SIG-M5 (cell line): ENCODE data around the gene CCHCR1.

Experiments used
- DNase-seq: peaks from one replicate; lab custom pipeline; 2025; lab: John Stamatoyannopoulos, UW

Gene CCHCR1

DNA sequence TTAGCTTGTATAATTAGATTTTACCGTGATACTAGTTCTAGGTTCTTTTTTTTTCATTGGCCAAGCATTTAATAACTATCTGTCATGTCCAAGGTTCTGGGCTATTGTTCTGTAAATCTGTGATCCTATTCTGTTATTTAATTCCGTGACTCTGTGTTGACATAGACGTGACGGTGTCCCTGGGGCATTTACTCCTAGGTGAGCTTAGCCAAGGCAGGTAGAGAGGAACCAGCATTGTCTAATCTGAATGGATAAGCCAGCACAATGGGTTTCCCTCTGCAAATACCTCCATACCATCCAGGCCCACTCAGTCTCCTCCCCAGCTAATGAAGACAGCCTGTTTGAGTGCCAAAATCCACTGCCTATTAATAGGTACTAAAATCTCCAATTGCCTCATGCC lies 28.5 kb downstream of the CCHCR1 start:
- DNase-seq: no peak

DNA sequence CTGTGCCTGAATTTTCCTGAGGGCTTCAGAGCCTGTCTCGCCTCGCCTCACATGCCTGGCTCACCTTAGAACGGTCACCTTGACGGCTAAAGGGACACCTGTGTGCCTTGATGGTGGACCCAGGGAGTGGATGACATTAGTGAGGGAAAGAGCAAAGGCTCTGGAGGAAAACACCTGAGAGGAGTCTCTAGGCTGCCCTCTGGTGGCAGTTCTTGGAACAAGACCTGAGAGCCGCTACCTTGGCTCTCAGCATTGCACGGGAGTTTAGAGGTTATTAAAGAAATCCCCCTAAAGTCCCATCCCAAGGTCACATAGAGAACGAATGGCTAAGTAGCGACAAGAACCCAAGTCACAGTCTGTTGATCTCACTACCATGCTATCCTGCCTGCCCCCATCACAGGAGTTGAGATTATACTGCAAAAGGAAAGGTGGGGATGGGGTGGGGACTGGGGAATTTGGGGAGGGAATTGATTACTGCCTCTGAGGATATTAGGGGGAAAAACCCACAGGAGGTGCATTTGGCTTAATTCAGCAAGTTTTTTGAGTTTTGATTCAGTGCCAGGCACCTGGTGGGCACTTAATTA lies 29.4 kb downstream of the CCHCR1 start:
- no peak for DNase-seq

DNA sequence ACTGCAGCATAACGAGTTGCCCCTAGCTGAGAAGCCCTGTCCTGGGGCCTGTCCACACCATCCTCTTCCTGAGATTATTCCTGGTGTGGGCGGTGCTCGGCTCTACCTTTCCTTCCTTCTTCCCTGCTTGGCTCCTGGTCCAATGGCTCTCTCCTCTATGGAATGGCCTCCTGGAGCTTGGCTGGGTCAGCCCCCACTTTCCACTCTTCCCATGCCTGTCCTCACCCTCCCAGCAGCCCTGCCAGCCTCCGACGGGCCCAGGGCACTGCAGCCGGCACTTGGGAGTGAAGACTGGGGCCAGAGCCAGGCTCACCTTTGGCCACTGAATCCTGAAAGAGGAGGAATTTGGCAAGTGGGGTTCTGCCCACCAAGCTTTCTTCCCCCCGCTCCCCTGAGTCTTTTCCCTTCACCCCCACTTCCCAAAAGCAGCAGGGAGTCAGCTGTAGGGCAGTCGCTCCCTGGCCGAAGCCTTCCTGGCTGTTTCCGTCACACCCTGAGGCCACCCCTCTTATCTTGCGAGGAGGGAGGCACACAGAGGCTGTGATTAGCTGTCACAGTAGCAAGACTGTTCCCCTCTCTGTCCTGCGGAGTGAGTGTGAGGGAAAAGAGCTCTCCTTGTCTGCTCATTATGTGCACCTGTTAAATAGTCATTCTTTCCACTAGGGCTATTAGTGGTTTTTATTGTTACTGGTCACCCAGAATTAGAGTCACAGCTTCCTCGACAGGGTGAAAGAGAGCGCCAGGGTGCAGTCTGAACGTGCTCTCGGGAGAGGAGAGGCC lies 31.0 kb downstream of the CCHCR1 start:
- no peak for DNase-seq

DNA sequence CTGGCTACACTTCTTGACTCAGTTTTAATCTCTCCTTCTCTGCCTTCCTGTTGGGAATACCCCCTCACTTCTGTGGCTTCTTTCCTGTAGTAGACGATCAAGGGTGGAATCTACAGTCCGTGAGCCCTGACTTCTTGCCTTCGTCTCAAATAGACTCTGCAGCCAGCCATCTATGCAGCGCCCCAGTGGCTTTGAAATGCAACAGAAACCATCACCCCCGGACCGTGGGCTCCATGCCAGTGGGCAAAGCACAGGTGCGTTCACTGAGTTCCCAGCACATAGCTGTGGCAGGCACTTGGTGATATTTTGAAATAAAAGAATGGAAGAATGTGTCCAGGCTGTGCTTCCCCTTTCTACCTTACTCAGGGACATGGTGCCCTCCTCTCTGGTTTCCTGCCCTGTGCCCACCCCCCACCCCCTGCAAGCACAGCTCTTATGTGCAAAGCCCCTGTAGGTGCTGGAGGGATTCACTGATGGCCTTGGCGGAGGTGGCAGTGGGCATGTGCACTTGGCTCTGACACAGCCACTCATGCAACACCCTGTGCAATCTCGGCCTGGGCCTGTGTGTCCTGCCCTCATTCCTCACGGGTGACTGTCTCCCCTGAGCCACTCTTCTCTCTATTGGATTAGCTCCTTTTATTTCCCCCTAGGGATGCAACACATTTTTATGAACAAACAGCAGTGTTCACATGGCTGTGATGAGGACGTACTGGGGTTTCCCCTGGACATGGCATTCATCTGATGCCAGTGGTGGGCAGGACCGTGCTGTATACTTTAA lies 31.8 kb downstream of the CCHCR1 start:
- no peak for DNase-seq

DNA sequence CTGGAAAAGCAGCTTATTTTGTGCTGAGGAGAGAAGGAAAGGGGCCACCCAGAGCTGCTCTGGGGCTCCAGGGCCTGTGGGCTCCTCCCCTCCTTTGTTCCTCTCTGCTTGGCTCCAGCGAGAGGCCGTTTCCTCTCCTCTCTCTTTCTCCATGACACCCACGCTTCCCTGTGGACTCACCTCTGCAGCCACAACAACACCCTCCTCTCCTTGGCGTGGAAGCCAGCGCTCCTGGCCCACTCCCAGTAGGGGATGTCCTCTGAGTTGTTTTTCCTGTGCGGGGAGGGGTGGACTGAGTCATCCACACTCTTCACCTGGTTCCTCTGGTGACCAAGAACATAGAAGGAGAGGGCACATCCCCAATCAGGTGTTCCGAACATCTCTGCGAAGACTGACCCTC lies 32.4 kb downstream of the CCHCR1 start:
- DNase-seq: no peak

DNA sequence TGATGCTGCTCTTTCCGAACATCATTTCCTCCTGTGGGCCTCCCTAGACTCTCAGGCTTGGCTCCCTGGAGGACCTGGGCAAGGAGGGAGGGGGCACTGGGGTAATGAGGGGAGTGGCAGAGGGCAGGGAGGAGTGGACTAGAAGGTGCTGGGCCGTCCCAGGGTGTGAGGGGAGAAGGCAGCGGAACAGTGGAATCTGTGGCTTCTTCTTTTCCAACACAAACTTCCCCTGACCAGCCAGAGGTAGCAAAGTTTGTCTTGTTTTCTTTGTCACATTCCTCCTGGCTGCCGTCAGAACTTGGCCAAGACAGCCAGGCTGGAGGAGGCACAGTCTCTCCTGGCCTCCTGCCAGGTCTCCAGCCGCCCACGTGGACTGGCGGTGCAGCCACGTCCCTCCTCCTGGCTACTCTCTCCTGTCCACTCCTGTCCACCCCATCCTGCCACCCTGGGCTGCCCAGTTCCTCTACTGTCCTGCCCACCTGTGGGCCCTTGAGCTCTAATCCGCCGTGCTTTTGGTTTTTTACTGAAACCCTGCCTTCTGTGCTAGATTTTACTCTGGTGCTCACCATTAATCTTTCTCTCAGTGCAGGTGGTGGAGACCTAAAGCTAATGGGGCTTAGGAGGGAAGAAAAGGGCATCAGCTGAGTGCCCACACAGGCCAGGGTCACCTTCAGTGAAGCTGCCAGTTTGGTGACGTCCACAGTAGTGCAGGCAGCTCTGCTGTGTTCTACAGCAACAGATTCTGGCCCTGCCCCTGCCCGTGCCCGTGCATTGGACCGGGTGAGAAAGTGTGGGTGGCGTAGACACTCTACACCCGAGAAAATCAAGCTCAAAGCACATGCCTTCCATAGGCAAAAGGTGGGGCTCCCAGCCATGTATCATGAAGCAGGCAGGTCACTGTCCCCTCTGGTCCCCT lies 34.6 kb downstream of the CCHCR1 start:
- DNase-seq: no peak

DNA sequence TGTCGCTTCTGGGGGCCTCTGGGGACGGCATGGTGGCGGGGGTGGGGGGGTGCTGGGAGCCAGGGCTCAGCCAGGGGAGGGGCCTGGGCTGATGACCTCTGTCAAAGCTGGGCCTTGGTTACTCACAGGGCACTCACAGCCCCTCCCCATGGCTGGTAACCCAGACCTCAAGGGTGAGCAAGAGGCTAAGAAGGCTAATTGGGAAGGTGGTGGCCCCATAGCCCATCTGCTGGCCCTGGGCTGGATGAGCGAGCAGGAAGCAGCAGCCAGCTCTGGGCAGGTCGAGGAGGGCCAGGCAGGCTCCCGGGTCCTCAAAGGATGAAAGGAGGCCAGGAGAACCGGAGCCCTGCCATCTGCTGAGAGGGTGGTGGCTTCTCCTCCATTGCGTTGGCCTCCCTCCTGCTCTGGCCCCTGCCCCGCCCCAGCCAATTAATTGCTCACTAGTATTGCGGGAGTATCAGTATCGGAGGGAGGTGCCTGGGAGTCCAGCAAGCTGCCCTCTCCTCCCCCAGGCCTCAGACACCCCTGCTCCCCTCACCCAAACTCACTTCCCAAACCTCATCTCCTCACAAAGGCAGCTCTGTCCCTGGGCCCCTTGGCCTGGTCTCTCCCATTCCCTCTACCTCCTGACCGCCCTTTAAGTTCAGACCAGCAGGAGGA lies 36.3 kb downstream of the CCHCR1 start:
- DNase-seq: no peak

DNA sequence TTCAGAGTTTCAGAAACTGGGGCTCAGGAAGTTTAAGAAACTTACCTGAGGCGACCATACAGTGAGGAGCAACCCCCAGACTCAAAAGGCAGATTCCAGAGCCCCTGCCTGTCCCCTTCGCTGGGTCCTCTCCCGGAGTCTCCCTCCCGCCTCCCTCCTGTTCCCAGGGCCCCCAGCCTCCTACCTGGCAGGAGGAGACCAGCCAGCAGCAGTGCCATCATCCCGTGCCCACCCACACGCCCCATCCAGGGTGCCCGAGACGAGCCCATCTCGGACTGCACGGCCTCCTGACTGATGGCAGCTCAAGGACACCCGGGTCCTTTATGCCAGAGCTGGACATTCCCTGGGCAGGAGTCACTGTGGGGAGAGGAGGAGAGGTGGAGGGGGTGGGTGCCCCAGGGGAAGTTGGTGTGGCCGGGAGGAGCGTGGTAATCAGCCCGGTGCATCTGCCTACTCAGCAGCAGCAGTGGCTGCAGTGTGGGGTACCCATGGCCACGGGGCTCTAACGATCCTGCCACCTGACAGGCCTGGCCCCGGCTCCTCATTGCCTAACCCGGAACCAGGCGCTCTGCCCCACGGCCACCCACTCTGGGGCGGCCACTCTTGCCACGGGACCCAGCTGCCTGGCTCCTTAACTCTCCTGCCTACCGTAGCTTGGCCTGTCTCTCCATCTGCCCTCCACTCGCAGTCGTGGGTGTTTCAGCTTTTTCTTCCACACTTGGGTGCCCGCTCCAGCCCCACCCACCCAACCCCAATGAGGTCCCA lies 37.3 kb downstream of the CCHCR1 start, which contains the start of gene CDSN:
Gene CDSN, minus strand, starts transcription at position 296 of the 765 bp plus-strand sequence. Its CDS starts 27 bp downstream, at position 269.
- no peak for DNase-seq

DNA sequence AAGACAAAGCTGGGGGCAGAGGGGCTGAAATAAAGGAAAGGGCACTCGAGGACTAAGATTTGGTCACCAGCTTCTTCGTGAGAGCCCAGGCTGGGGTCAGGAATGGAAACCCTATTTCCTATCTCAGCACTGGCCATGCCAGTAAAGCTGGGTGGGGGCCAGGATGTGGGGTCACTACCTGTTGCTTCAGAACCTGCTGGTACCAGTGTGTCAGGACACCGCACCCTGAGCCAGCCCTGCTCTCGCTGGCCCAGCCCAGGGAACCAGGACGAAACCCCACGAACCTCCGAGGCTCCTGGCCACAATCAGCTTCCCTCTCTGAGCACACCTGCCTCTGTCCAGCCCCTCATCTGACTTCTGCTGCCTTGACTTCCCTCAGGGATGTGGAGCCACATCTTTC lies 39.4 kb downstream of the CCHCR1 start:
- DNase-seq: no peak

DNA sequence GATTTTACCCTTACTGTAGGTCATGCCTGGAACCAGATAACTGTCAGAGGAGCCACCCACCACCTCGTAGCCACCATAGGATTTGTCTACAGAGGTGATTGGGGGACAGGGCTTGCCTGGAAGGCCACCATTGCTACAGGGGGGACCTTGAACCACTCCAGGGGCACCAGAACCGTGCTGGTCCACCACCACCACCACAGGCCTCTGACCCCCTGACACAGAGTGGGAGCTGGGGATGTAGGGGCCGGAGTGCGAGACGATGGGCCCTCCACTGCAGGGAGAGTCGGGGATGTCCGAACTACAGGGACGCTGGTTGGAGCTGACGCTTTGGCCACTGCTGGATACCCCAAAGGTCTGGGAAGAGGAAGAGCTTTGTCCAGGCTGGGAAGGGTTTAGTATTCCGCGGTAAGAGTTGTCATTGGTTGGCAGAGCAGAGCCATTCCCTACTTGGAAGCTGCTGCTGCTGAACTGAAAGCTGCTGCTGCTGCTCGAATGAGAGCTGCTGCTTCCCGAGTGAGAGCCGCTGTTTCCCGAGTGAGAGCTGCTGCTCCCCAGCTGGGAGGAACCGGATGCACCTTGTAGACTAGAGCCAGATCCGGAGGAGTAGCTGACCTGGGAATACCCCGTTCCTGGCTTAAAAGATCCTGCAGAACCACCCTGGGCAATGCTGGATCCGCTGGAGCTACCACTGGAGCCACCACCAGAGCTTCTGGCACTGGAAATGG lies 40.8 kb downstream of the CCHCR1 start:
- no peak for DNase-seq

DNA sequence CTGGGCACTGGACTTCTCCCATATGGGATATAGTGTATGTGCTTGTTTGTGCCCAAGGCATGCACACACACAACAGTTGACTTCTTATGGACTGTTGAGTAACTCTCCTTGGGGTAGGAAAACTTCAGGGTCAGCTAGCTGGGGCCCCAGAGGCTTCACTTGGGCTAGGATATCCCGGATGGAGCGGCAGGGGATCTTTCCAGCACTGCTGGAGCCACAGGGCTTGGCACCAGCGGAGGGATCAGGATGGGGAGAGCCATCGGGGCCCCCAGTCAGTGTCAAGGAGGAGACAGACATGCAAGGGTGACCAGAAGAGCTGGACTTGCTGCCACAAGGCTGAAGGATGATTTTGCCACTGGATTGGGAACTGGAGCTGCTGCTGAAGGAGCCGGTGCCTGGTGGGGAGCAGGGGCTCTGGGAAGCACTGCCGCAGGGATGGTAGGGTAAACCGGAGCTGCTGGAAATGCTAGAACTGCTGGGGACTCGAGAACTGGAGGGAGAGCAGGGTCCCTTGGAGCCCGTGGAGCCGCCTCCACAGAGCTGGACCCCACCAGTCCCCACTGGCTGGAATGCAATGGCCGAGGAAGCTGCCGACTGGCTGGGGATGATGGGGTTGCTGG lies 41.6 kb downstream of the CCHCR1 start:
- no peak for DNase-seq

DNA sequence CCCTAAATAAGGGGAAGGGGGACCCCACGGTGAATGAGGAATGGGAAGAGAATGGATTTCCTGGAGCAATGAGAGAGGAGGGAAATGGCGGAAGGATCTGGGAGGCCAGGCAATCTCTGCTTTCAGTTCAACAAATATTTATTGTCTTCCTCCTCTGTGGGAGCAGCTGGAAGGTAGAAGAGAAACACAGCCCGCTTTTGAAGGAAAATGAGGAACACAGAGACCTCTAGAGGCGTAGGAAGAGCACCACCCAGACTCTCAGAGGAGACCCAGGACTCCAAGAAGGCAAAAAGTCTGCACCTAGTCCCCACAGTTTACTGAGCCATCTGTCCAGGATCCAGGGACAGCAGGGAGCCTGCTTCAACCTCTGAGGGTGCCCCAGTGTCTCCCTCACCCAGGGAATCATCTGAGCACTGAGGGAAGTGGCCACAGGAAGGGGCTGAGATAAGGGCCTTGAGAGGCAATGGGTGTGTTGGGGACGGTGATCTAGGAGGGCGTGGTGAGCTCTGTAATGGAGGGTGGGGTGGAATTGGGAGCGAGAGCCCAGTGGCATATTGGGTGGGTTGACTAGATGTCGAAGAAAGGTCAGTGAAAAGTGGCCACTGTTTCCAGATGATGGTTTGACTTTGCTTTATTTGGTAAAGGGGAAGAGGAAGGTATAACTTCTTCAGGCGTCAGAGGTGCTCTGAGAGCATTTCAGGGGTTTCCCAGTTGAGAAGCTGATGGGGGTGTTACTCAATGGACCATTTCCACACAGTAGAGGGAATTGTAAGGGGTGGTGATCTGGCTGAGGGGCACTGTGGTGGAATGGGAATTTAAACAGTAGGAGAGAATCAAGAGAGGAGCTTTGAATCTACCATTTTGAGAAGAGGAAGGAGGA lies 42.4 kb downstream of the CCHCR1 start:
- no peak for DNase-seq

DNA sequence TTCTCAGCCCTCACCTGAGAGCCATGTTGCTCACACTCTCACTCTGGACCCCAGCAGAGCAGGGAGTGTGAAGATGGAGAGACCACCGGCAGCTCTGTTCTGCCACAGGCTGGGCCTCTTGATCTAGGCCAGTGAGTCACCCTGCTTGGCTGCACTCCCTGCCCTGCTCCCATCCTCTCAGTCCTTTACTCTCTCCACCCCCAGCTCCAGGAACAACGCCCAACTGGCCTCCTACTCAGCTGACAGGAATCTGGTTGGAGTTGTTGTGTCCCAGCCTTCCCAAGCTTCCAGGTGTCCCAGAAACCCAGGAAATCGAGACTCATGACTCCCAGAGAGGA lies 43.1 kb downstream of the CCHCR1 start, which contains the start of gene PSORS1C1:
Gene PSORS1C1, plus strand, starts transcription at position 260 of the 338 bp plus-strand sequence. CDS start 14,833 bp downstream, outside the sequence.
- no peak for DNase-seq

DNA sequence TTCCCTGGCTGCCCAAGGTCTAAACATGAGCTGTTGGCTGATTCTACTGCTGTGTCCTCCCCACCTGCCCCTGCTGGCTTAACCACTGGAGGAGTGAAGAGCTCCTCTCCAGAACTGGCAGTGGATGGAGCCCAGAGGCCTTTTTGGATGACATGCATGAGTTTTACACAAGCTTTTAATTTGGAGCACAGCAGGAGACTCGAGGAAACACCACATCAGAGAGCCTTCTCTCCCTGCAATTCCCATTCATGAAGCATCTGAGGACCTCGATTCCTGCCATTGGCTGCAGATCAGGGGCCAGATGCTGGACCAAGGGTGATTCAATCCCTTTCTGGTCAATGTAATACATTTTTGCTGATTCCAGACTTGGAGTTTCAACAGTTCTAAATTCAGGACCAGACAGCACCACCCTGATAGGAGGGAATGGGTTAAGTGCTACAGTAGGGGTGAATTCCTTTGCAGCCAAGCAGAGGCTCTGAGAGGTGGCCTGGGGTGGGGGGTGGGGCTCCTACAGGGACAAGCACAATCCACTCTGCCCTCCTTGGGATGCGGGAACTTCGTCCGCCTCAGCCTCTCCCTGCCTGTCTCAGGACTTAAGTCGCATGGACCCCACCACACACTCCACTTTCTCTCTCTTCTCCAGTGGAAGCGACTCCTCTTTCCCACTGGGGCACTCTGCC lies 43.6 kb downstream of the CCHCR1 start:
- DNase-seq: no peak

DNA sequence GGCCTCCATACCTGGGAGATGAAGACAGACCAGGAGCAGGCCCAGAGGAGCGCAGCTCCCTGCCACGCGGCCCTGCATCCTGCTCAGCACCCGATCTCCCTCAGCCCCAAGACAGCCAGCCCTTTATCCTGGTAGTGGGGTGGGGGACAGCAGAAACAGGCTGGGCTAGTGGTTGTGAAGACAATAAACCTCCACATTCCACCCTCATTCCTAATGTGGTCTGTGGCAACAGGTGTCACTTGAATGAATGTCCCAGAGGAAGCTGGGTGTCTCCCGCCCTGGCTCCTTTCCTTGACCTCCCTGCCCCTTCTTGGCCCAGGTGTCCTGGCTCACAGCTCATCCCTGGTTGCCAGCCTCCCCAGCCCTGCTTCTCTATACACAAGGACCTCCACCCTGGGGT lies 45.1 kb downstream of the CCHCR1 start, which contains the start of gene C6orf15:
Gene C6orf15, minus strand, starts transcription at position 98 of the 400 bp plus-strand sequence. Its CDS starts 20 bp downstream, at position 78.
- DNase-seq: no peak

DNA sequence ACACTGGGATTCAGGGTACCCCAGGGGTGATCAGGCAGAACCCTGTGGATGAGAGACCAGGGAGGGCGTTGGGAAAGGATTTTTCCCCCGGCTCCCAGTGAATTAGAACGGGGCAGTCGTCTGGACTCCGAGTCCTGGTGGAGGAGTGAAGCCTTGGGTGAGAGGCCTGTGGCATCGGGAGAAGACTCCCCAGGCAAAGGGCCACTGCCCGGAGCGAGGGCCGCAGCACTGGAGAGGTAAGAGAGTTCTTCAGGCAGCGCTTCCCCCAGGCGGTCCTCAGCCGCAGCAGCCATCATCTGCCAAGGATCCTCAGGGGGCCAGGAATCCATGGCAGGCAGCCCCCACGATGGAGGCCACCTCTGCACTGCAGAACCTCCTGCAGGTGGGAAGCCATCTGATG lies 45.9 kb downstream of the CCHCR1 start:
- DNase-seq: no peak

DNA sequence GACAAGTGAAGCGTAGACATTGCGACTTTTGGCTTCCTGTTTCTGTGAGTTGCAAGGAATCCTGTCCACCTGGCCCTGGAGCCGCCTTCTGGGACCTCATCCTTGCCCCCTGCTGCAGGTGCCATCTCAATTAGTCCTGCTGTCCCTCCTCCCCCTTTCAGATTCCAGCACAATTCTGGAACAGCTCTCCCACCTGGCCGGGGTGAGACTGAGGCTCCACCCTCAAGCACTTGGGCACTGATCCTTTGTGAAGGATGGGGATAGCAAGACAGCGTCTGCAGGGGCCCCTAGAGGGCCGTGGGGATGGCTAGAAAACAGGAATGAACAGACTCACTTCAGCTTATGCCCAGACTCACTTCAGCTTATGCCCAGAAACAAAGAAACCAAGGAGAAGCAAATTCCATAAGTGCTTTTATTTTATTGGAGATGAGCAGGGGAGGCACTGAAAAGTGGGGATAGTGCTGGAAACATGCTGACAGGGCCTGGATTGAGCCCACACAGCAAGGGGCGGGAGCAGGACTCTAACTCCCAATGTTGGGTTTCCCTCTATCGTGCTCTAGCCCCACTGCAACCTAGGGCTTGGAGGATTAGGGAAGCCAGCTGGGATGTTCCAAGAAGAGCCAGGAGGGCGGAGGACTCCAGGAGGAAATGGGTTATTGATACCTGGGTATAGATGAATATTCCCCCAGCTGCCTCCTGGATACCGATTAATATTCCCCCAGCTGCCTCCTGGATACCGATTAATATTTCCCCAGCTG lies 46.6 kb downstream of the CCHCR1 start:
- DNase-seq: no peak
